NT2/D1 (cell line): ENCODE measurements around the gene TUBA4B.
"Not testable (repeated sequence)": the region's sequence is repeated elsewhere in the genome, so short reads cannot be mapped to it uniquely, and the experiment has no call there.

Experiments used
- DNase-seq: peaks from one replicate; pipeline ENCODE4 v3.0.0-alpha.2; 2011; ENCODE audit warnings: low read depth, low spot score
- H3K27me3 ChIP-seq: 2 replicates; pipeline ENCODE4 v1.6.0; 2011; ENCODE audit warnings: mild to moderate bottlenecking; ENCODE audit not compliant: insufficient read length, insufficient read depth
- H3K36me3 ChIP-seq: 2 replicates; pipeline ENCODE4 v1.6.1; 2011; ENCODE audit warnings: mild to moderate bottlenecking, low read length, mixed read lengths; ENCODE audit not compliant: insufficient read depth, insufficient read length
- H3K4me1 ChIP-seq: 2 replicates; pipeline ENCODE4 v1.5.1; 2011; ENCODE audit not compliant: insufficient read depth, insufficient read length
- H3K4me3 ChIP-seq: 2 replicates; pipeline ENCODE4 v1.5.1; 2011; ENCODE audit warnings: low read depth; ENCODE audit not compliant: insufficient read length
- H3K9ac ChIP-seq: 2 replicates; pipeline ENCODE4 v1.6.0; 2011; ENCODE audit warnings: low read depth; ENCODE audit not compliant: insufficient read length
- H3K9me3 ChIP-seq: 2 replicates; pipeline ENCODE4 v1.5.1; 2011; ENCODE audit warnings: mild to moderate bottlenecking, low read length; ENCODE audit not compliant: insufficient read depth
- SUZ12 ChIP-seq: IDR thresholded peaks from 2 replicates; pipeline ENCODE4 v1.6.1; 2011; ENCODE audit not compliant: insufficient read length, insufficient read depth; ENCODE audit errors: extremely low read depth
- YY1 ChIP-seq: IDR thresholded peaks from 2 replicates; pipeline ENCODE4 v1.6.1; 2011; ENCODE audit not compliant: insufficient read length, insufficient read depth
- ZNF274 ChIP-seq: IDR thresholded peaks from 2 replicates; pipeline ENCODE4 v1.6.1; 2011; ENCODE audit warnings: mild to moderate bottlenecking, low read depth, low read length

The TUBA4B gene

GRCh38 chr2:219286436-219287115 lies 33.5 kb downstream of the TUBA4B start:
- H3K4me1 ChIP-seq, result peaks cover 8% of the 10 kb centered on the region
- H3K9ac ChIP-seq, result peak overlapping the region; percentile 36
- no peaks in the 10 kb centered on the region for H3K27me3 ChIP-seq
- no peak for DNase-seq
- no peaks in the 10 kb centered on the region for H3K9me3 ChIP-seq
- H3K4me3 ChIP-seq, result no peak overlapping the region
- TF ChIP-seq ZNF274, result no peak
- no peak for TF ChIP-seq YY1
- TF ChIP-seq SUZ12, result no peak
- H3K36me3 ChIP-seq, result peaks cover 62% of the 10 kb centered on the region

- H3K4me3 ChIP-seq, H3K27me3 ChIP-seq, H3K9ac ChIP-seq, DNase-seq, H3K4me1 ChIP-seq, H3K9me3 ChIP-seq: not testable (repeated sequence)
- peaks cover 57% of the 10 kb centered on the region for H3K36me3 ChIP-seq
Observed at GRCh38 chr2:219287116-219287440, 34.0 kb downstream of the TUBA4B start.

- Histone ChIP-seq H3K4me1 (peaks cover 5% of the 10 kb centered on the region), H3K27me3 (no peaks in the 10 kb centered on the region), H3K9ac (peak overlapping the region; percentile 52), H3K36me3 (peaks cover 51% of the 10 kb centered on the region), H3K4me3 (no peak overlapping the region), H3K9me3 (peaks cover 5% of the 10 kb centered on the region; the same call in 1 of the 2 replicates)
- DNase-seq, result no peak
- TF ChIP-seq ZNF274 (no peak), YY1 (no peak), SUZ12 (no peak)
Observed at GRCh38 chr2:219287580-219288265, 34.7 kb downstream of the TUBA4B start.

- Histone ChIP-seq H3K9ac (no peak overlapping the region), H3K36me3 (peaks cover 40% of the 10 kb centered on the region), H3K4me3 (no peak overlapping the region), H3K27me3 (no peaks in the 10 kb centered on the region), H3K4me1 (peaks cover 6% of the 10 kb centered on the region), H3K9me3 (peaks cover 17% of the 10 kb centered on the region; the same call in 1 of the 2 replicates)
- no peak for DNase-seq
- no peak for TF ChIP-seq SUZ12
- no peak for TF ChIP-seq ZNF274
- no peak for TF ChIP-seq YY1
Observed at GRCh38 chr2:219289195-219289536, 36.1 kb downstream of the TUBA4B start.

GRCh38 chr2:219289537-219290361 lies 36.7 kb downstream of the TUBA4B start:
- TF ChIP-seq SUZ12, result no peak
- TF ChIP-seq YY1, result no peak
- no peak for TF ChIP-seq ZNF274
- no peak for DNase-seq
- Histone ChIP-seq H3K36me3 (peaks cover 34% of the 10 kb centered on the region), H3K9me3 (peaks cover 17% of the 10 kb centered on the region; the same call in 1 of the 2 replicates), H3K9ac (peak overlapping the region; percentile 21), H3K4me3 (no peak overlapping the region), H3K27me3 (no peaks in the 10 kb centered on the region), H3K4me1 (peaks cover 9% of the 10 kb centered on the region)

- Histone ChIP-seq H3K9me3 (peaks cover 24% of the 10 kb centered on the region), H3K4me3 (no peak overlapping the region), H3K4me1 (peaks cover 13% of the 10 kb centered on the region), H3K36me3 (peaks cover 26% of the 10 kb centered on the region), H3K9ac (peak overlapping the region; percentile 21), H3K27me3 (peaks cover 3% of the 10 kb centered on the region)
- no peak for DNase-seq
- TF ChIP-seq YY1 (no peak), SUZ12 (no peak), ZNF274 (no peak)
Observed at GRCh38 chr2:219290381-219291171, 37.5 kb downstream of the TUBA4B start.
